A549 (cell line): ENCODE results near the gene PLXNB2. TPM values are rescaled to one million over a fixed set of nuclear protein-coding genes. Genes with fewer than 3 reads are reported as not detected.

ENCODE experiments used
- ATAC-seq, 2 experiments: fragments of 200-7000 bp in 1 of 2; fragments of >200 bp in 1 of 2; cut with Nextera tagmentation in 1 of 2; cut with Tn5 transposase in 1 of 2; 3 replicates each; pipeline versions ENCODE4 v1.8.0 to v1.9.1; 2018 to 2020; ENCODE audit warnings: mild to moderate bottlenecking in 1 of 2, moderate library complexity in 1 of 2
- CTCF ChIA-PET: fragments of 300-600 bp; sonication (Branson Sonifier 250); formaldehyde crosslinking; extraction: SDS; loops from one replicate; lab custom pipeline; 2021; ENCODE audit warnings: antibody characterized with exemption, inconsistent platforms; lab: Yijun Ruan, JAX
- POLR2A ChIA-PET: fragments of 350-600 bp; formaldehyde crosslinking; extraction: SDS; loops from one replicate; lab custom pipeline; 2021; ENCODE audit warnings: antibody characterized with exemption, inconsistent platforms; lab: Yijun Ruan, JAX
- DNase-seq, 2 experiments: peaks; one replicate each; pipeline versions ENCODE4 v3.0.0 to v3.0.0-alpha.2; 2011 to 2016; ENCODE audit warnings: low read depth in 1 of 2, low spot score in 1 of 2
- FAIRE-seq: peaks from 2 replicates; lab custom pipeline; 2011; peaks lifted over from hg19 to GRCh38; lab: Jason Lieb, UNC
- H3K27ac ChIP-seq, 2 experiments: fragments of >200 bp; sonication (Bioruptor Twin); formaldehyde crosslinking; 3 replicates each; pipeline ENCODE4 v1.5.1; 2016 to 2017
- H3K4me1 ChIP-seq: fragments of >200 bp; sonication (Bioruptor Twin); formaldehyde crosslinking; 3 replicates; pipeline ENCODE4 v1.6.1; 2016
- H3K4me2 ChIP-seq: fragments of >200 bp; sonication (Bioruptor Twin); formaldehyde crosslinking; 3 replicates; pipeline ENCODE4 v1.6.1; 2016
- H3K4me3 ChIP-seq: fragments of >200 bp; sonication (Bioruptor Twin); formaldehyde crosslinking; 3 replicates; pipeline ENCODE4 v1.5.1; 2016
- H3K9me3 ChIP-seq: fragments of >200 bp; sonication (Bioruptor Twin); formaldehyde crosslinking; 3 replicates; pipeline ENCODE4 v1.6.1; 2016
- CBX2 ChIP-seq: fragments of 200-600 bp; sonication (generic); IDR thresholded peaks from 2 replicates; pipeline ENCODE4 v1.6.1; 2016; ENCODE audit warnings: low read depth, mild to moderate bottlenecking, borderline replicate concordance
- CEBPB ChIP-seq, 2 experiments: fragments of >200 bp in 1 of 2; sonication (Bioruptor Twin) in 1 of 2; formaldehyde crosslinking in 1 of 2; IDR thresholded peaks; 2 replicates each; pipeline ENCODE4 v1.6.1; 2012 to 2016
- CHD2 ChIP-seq: fragments of 150-350 bp; IDR thresholded peaks from 2 replicates; pipeline ENCODE4 v1.6.1; 2014; ENCODE audit warnings: low read length; ENCODE audit not compliant: partially characterized antibody
- EHF ChIP-seq: fragments of 250-450 bp; sonication (Bioruptor Pico); IDR thresholded peaks from 2 replicates; pipeline ENCODE4 v1.5.0; 2020; ENCODE audit warnings: mild to moderate bottlenecking
- ELK1 ChIP-seq: fragments of 150-350 bp; IDR thresholded peaks from 2 replicates; pipeline ENCODE4 v1.6.1; 2014; ENCODE audit warnings: low read depth, mild to moderate bottlenecking, low read length
- EP300 ChIP-seq, 2 experiments: fragments of >200 bp; sonication (Bioruptor Twin); formaldehyde crosslinking; IDR thresholded peaks; 2 replicates in 1 of 2; 3 replicates in 1 of 2; pipeline ENCODE4 v1.6.1; 2016 to 2017
- FOSL2 ChIP-seq, 2 experiments: fragments of 450-650 bp in 1 of 2; fragments of >200 bp in 1 of 2; sonication (Bioruptor Twin) in 1 of 2; formaldehyde crosslinking; IDR thresholded peaks; 2 replicates each; pipeline versions ENCODE4 v1.5.0 to v1.6.1; 2016 to 2020; ENCODE audit warnings: mild to moderate bottlenecking in 1 of 2, moderate library complexity in 1 of 2
- FOXS1 ChIP-seq: fragments of 250-450 bp; sonication (Bioruptor Pico); IDR thresholded peaks from 2 replicates; pipeline ENCODE4 v1.5.0; 2020; ENCODE audit warnings: mild to moderate bottlenecking, moderate library complexity
- HEYL ChIP-seq: fragments of 250-450 bp; sonication (Bioruptor Pico); IDR thresholded peaks from 2 replicates; pipeline ENCODE4 v1.8.0; 2021; ENCODE audit warnings: mild to moderate bottlenecking, moderate library complexity
- HOXB13 ChIP-seq: fragments of 250-450 bp; sonication (Bioruptor Pico); IDR thresholded peaks from 2 replicates; pipeline ENCODE4 v1.5.0; 2020; ENCODE audit warnings: low read depth, mild to moderate bottlenecking, moderate library complexity
- JUN ChIP-seq, 2 experiments: fragments of >200 bp; sonication (Bioruptor Twin); formaldehyde crosslinking; IDR thresholded peaks; 2 replicates in 1 of 2; 3 replicates in 1 of 2; pipeline ENCODE4 v1.6.1; 2016 to 2017
- JUNB ChIP-seq: fragments of >200 bp; sonication (Bioruptor Twin); formaldehyde crosslinking; IDR thresholded peaks from 2 replicates; pipeline ENCODE4 v1.6.1; 2016
- KDM1A ChIP-seq: fragments of 200-600 bp; sonication (generic); IDR thresholded peaks from 2 replicates; pipeline ENCODE4 v1.6.1; 2016; ENCODE audit warnings: low read depth, mild to moderate bottlenecking
- MAFK ChIP-seq: fragments of 450-650 bp; IDR thresholded peaks from 2 replicates; pipeline ENCODE4 v1.6.1; 2014; ENCODE audit not compliant: partially characterized antibody
- MAZ ChIP-seq: fragments of 150-350 bp; IDR thresholded peaks from 2 replicates; pipeline ENCODE4 v1.6.1; 2014; ENCODE audit warnings: antibody characterized with exemption, low read depth, low read length, borderline replicate concordance
- NR3C1 ChIP-seq: fragments of >200 bp; sonication (Bioruptor Twin); formaldehyde crosslinking; IDR thresholded peaks from 3 replicates; pipeline ENCODE4 v1.6.1; 2017
- POLR2AphosphoS2 ChIP-seq: conservative IDR thresholded peaks from 2 replicates; pipeline ENCODE4 v1.6.1; 2012; ENCODE audit warnings: low read length, improper control_type of control experiment, inconsistent platforms
- REST ChIP-seq: fragments of 200-600 bp; sonication (generic); IDR thresholded peaks from 2 replicates; pipeline ENCODE4 v1.6.1; 2016; ENCODE audit warnings: antibody characterized with exemption, mild to moderate bottlenecking, moderate library complexity
- RNF2 ChIP-seq: fragments of 200-600 bp; sonication (generic); IDR thresholded peaks from 2 replicates; pipeline ENCODE4 v1.6.1; 2016; ENCODE audit warnings: low read depth, mild to moderate bottlenecking, antibody characterized with exemption, moderate library complexity, borderline replicate concordance
- ZC3H11A ChIP-seq: fragments of 450-650 bp; IDR thresholded peaks from 2 replicates; pipeline ENCODE4 v1.6.1; 2014; ENCODE audit warnings: antibody characterized with exemption, mild to moderate bottlenecking
- ZNF302 ChIP-seq: fragments of 250-450 bp; sonication (Bioruptor Pico); IDR thresholded peaks from 2 replicates; pipeline ENCODE4 v1.9.0; 2021; ENCODE audit warnings: inconsistent platforms, mild to moderate bottlenecking, moderate library complexity
- ZSCAN20 ChIP-seq: fragments of 250-450 bp; sonication (Bioruptor Pico); IDR thresholded peaks from 2 replicates; pipeline ENCODE4 v1.8.0; 2022; ENCODE audit warnings: mild to moderate bottlenecking, moderate library complexity
- WGBS: methylation state at CpG from one replicate; pipeline ENCODE4 v1.1.6; 2017; ENCODE audit errors: missing lambda C conversion rate; 5-methylcytosine and 5-hydroxymethylcytosine counted together
- polyA plus RNA-seq, 4 experiments: library from polyadenylated mRNA; depleted of rRNA in 3 of 4; stranded (reverse); fragments of >200 nt; fragmentation: RNase III in 1 of 4; extraction: RNeasy Plus Mini Kit Qiagen cat#74134 plus additional on column Dnase treatment in 1 of 4; gene quantifications; 2 replicates in 3 of 4; 3 replicates in 1 of 4; pipeline ENCODE4 v1.2.3, GENCODE V29; 2011 to 2017

Gene PLXNB2
- polyA plus RNA-seq, 2 of the 4 experiments (the other 2 are of a cell fraction), result 24.6 to 64.4 TPM

- TF ChIP-seq REST (no peak), FOSL2 (IDR thresholded peaks at IDR 0.05) (no peak), FOSL2 (CRISPR knock-in tag; IDR thresholded peaks at IDR 0.05) (no peak), HEYL (CRISPR knock-in tag) (no peak)
- TF ChIP-seq, all 56 proteins: peak for 0
These were observed 39.7 kb upstream of the PLXNB2 start (continued) for GRCh38 chr22:50347157-50347556.

- WGBS, result 74% methylated on average over 2 of the region's 8 CpGs
- TF ChIP-seq RNF2, result no peak
- TF ChIP-seq FOXS1 (CRISPR knock-in tag), result no peak
- TF ChIP-seq EP300 (IDR thresholded peaks at IDR 0.05), result no peak
- TF ChIP-seq MAFK, result no peak
- TF ChIP-seq HOXB13 (CRISPR knock-in tag), result no peak
- TF ChIP-seq CBX2, result no peak
- no peak for TF ChIP-seq EHF (CRISPR knock-in tag)
- TF ChIP-seq ZC3H11A, result no peak
- no peak for FAIRE-seq
These were observed 39.0 kb upstream of the PLXNB2 start for GRCh38 chr22:50346470-50346869.

GRCh38 chr22:50343541-50343935 lies 36.1 kb upstream of the PLXNB2 start:
- Histone ChIP-seq H3K4me3 (peak overlapping the region; percentile 88), H3K4me2 (peak overlapping the region; percentile 88)
- POLR2A ChIA-PET, result no interaction called here
- TF ChIP-seq KDM1A, result no peak
- no peak for TF ChIP-seq ELK1
- TF ChIP-seq CEBPB (IDR thresholded peaks at IDR 0.05), result no peak
- TF ChIP-seq NR3C1, result no peak
- TF ChIP-seq CHD2, result no peak
- no peak for TF ChIP-seq ZSCAN20
- no peak for TF ChIP-seq JUNB
- TF ChIP-seq HOXB13 (CRISPR knock-in tag), result no peak
- no peak for TF ChIP-seq JUN (IDR thresholded peaks at IDR 0.05)
- no peak for TF ChIP-seq ZNF302 (CRISPR knock-in tag)
- no peak for TF ChIP-seq FOSL2 (IDR thresholded peaks at IDR 0.05)
- no peak for TF ChIP-seq FOSL2 (CRISPR knock-in tag; IDR thresholded peaks at IDR 0.05)
- TF ChIP-seq POLR2AphosphoS2, result no peak
- TF ChIP-seq MAZ, result no peak
- TF ChIP-seq, all 56 proteins: peak for 0
- ATAC-seq (no peak), FAIRE-seq (no peak), DNase-seq (no peak)
- no peaks in the 10 kb centered on the region for H3K4me1 ChIP-seq
- peak overlapping the region; percentile 74 to 100 for H3K27ac ChIP-seq
- CTCF ChIA-PET, result interaction anchor here (0.6 kb wide), 1 partner anchor 25 kb away, joined by 3 read pairs; no protein-coding TSS in a partner anchor
- no peaks in the 10 kb centered on the region for H3K9me3 ChIP-seq
- no CpG with 5 or more reads among the region's 9 CpGs for WGBS

More at GRCh38 chr22:50346470-50346869, 39.0 kb upstream of the PLXNB2 start:
- Histone ChIP-seq H3K4me1 (no peaks in the 10 kb centered on the region), H3K4me3 (no peak overlapping the region), H3K9me3 (no peaks in the 10 kb centered on the region), H3K27ac (no peak overlapping the region), H3K4me2 (no peak overlapping the region)
- DNase-seq, result no peak
- CTCF ChIA-PET, result no interaction called here
- ATAC-seq, result no peak
- POLR2A ChIA-PET, result no interaction called here
